ENCODE results near the gene RAB44.
"Not testable (repeated sequence)": the region's sequence is repeated elsewhere in the genome, so short reads cannot be mapped to it uniquely, and the experiment has no call there.

Gene RAB44

DNA sequence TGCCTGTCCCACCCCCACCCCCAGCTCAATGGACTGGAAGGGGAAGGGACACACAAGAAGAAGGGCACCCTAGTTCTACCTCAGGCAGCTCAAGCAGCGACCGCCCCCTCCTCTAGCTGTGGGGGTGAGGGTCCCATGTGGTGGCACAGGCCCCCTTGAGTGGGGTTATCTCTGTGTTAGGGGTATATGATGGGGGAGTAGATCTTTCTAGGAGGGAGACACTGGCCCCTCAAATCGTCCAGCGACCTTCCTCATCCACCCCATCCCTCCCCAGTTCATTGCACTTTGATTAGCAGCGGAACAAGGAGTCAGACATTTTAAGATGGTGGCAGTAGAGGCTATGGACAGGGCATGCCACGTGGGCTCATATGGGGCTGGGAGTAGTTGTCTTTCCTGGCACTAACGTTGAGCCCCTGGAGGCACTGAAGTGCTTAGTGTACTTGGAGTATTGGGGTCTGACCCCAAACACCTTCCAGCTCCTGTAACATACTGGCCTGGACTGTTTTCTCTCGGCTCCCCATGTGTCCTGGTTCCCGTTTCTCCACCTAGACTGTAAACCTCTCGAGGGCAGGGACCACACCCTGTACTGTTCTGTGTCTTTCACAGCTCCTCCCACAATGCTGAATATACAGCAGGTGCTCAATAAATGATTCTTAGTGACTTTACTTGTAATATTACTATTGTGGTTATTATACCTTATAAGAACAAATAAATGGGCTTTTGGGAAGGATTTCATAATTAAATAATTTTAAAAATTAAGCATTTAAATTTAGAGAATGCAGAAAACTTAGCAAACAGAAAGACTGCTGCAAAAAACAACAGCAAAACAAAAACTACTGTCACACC, 10.7 kb upstream of the RAB44 start:
- no peak for DNase-seq (ENCODE audit: low spot score)

DNA sequence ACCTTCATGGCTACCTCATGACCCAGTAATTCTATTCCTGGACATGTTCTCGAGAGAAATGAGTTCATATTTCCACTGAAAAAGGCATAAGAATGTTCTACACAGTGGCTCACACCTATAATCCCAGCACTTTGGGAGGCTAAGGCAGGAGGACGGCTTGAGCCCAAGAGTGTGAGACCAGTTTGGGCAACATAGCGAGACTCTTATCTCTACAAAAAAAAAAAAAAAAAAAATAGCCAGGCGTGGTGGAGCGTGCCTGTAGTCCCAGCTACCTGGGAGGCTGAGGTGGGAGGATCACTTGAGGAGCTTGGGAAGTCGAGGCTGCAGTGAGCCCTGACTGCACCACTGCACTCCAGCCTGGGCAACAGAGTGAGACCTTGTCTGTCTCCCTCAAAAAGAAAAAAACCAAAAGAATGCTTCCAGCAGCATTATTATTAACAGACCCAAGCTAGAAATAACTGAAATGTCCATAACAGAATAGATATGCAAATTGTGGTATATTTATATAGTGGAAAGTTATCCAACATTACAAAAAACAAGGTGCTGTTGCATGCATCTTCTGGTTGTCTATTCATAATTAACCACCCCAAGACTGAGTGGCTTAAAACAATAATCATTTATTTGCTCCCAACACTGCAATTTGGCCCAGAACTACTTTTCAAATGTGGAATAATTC, 9.4 kb upstream of the RAB44 start:
- DNase-seq (ENCODE audit: low spot score), result no peak

DNA sequence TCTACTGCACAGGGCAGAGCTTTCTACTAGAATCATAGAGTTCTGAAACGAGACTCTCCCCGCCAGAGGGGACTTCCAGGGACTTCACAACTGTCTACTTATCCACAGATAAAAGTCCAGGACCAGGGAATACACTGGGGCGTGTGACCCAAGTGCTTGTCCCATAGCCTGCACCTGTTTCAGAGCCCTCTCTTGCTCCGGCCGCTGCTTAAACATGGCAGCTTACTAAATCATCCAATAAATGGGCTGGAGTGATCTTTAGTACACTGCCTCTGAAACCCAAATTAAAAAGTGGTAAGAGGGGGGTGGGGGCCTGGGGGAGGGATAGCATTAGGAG, 8.9 kb upstream of the RAB44 start:
- DNase-seq (ENCODE audit: low spot score), result no peak

DNA sequence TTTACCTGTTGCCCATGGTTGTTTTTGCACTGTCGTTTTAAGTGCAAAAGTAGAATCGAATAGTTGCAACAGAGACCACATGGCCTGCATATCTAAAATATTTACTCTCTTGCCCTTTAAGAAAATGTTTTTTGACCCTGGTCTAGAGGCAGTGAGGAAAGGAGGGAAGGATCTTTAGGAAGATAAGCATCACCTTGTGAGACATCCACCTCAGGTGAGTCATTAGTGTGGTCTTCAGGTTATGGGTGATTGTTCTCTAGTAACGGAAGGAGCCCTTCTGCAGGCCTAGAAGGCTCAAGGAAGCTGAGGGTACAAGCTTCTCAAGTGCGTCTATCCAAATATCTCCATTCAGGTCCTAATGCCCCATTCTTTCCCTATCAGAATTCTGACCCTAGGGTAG, 6.6 kb upstream of the RAB44 start:
- no peak for DNase-seq (ENCODE audit: low spot score)

DNA sequence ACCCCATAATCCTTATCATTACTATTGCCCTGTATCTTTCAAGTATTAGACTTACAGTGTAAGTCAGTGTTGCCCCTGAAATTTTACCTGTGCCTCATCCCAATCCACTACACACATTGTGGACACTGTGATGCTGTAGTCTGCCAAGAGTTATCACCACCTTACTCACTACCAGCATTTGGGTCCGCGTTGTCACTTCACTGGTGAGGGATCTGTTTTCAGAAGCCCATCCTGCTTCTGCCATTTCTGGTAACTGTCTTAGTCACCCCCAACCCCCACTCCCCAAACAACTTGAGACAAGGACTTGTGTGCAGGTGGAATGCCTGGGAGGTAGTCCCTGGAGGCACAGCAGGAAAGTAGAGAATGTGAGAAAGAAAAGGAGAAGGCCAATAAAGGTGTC, 6.0 kb upstream of the RAB44 start:
- no peak for DNase-seq (ENCODE audit: low spot score)

DNA sequence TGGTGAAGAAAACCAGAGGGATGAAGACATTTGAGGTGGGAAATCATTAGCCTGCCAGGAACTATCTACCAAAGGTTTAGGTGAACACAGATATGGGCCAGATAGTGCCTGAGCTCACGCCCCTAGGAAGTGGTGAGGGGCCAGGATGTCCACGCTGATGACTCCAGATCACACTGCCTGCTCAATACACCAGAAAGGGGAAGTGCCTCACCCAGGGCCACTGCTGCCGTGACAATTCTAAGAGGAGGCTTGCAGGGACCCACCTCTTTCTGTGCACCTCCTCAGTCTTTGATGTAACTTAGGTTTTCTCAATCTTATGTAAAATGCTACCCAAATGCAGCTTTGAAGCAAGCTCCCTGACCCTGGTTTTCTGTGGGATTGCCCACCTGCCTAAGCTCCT, 5.4 kb upstream of the RAB44 start:
- no peak for DNase-seq (ENCODE audit: low spot score)

DNA sequence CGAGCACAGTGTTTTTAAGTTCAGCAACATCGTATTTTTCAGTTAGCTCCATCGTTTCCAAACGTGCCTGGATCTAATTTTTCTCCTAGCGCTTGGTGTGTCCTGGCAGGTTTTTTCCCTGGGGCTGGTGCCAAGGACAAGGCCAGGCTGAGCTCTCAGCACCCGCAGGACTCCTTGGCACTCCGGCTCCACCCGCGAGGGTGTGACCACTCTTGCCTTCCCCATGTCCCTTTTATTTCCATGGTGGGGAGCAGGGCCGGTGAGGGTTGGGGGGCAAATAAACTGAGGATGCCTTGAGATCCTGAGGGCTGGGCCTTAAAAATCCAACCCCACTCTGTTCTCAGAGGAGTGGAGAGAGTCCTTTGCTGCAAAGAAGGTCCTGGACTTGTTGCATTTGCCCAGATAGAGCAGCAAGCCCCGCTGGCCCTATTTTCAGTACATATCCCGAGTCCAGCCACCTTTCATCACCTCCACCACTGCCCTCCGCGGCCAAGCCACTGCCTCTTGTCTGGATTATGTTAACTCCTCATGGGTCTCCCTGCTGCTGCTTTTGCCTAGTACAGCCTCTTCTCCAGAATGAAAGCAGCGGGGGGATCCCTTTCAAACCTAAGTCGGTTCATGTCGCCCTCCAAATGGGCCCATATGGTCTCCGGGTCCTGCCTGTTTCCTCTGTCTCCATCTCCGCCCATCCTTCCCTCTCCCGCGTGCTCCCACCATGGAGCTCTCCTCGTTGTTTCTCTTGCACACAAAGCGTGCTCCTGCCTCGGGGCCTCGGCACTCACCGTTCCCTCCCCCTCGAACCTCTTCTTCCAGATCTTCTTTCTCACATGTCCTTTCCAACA, 4.5 kb upstream of the RAB44 start:
- no peak for DNase-seq (ENCODE audit: low spot score)

DNA sequence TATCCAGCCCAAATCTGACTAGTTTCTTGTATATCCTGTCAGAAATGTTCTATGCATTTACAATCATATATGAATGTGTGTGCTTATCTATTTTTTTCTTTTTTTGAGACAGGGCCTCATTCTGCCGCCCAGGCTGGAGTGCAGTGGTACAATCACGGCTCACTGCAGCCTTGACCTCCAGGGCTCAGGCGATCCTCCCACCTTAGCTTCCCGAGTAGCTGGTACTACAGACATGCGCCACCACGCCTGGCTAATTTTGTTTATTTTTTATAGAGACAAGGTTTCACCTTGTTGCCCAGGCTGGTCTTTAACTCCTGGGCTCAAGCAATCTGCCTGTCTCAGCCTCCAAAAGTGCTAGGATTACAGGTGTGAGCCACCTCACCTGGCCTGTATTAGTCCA, 3.0 kb upstream of the RAB44 start:
- DNase-seq (ENCODE audit: low spot score), result no peak

DNA sequence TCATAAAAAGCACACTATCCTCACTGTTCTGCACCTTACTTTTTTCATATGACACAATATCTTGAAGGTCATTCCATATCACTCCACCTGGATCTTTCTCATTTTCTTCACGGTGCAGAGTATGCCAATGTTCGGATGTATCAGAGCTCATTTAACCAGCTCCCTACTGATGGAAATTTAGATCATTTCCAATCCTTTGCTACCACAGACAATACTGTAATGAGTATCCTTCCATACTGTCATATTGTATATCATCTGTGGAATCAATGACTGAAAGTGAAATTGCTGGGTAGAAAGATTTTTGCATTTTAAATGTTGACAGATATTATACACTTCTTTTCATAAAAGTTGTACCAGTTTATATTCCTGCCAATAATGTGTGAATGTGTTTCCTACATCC, 2.2 kb upstream of the RAB44 start:
- DNase-seq (ENCODE audit: low spot score), result no peak

DNA sequence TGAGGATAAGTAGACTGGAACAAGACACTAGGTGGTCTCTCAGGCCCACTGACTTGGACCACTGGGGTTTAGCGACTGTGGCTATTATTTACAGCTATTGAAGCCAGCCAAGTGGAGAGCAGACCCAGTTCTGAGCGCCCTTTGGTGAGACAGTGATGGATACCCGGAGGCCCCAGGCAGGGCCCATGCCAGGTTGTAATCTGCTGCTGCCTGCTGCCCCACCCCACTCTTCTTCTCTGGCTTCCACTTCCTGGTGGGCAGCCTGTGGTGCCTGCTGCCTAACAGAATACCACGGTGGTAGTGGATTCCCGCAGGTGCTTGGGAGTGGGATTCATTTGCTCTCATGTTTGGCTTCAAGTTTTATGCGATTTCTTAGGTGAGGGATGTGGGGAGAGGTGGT, 570 bp downstream of the RAB44 start:
- DNase-seq (ENCODE audit: low spot score), result no peak

DNA sequence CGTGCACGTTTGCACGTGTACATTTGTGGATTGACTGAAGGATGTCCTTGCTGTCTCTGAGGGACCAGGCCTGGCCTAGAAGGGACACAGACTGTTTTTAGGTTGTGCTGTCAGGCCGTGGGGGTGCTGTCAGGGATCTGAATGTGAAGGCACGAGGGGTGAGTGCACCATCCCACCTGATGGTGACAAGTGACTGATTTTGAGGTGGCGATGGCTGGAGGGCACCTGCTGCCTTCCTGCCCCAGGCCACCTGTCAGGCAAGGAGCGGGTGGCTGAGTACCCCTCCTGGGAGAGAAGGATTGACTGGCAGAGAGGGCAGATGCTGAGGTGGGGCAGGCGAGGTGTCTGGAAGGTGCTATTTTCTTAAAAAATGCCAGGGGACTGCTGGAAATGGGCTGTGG, 1.2 kb downstream of the RAB44 start:
- DNase-seq (ENCODE audit: low spot score), result no peak

DNA sequence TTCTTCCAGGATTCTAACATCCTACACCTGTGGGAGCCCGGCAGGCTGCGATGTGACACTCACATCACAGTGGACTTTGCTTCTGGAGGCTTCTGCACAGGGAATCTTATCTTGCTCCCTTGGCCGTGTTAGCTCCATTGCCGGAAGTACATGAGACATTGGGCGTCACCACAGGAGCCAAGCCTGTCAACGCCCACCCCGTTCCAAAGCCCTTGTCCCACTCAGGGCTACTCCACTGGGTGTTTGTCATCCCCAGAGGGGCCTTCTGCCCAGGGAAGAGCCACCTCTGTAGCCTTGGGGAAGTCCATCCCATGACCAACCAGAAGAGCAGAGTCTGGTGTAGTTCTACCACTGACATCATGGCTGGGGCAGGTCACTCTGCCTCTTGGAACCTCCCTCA, 1.7 kb downstream of the RAB44 start:
- no peak for DNase-seq (ENCODE audit: low spot score)

DNA sequence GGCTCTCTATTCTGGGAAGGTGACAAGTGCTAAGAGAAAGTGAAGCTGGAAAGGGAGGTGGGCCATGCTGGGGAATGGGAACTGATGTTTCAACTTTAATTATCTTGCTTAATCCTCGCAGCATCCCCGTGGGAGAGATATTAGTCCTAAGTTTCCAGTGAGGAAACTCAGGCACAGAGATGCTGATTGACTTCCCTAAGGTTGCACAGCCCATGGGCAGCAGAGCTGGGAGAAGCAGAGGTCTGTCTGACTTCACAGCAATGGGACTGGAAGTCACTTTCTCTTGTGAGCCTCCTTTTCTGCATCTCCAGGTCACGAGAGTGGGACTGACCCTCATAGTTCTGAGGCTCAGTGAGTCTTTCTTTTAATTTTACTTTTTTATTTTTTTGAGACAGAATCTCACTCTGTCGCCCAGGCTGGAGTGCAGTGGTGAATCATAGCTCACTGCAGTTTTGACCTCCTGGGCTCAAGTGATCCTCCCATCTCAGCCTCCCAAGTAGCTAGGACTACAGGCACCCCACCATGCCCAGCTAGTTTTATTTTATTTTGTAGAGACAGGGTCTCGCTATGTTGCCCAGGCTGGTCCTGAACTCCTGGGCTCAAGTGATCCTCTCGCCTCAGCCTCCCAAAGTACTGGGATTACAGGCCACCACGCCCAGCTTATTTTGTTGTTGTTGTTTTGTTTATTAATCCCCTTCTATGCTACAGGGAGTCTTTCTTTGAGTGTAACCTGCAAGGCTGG, 2.6 kb downstream of the RAB44 start:
- DNase-seq (ENCODE audit: low spot score), result no peak

DNA sequence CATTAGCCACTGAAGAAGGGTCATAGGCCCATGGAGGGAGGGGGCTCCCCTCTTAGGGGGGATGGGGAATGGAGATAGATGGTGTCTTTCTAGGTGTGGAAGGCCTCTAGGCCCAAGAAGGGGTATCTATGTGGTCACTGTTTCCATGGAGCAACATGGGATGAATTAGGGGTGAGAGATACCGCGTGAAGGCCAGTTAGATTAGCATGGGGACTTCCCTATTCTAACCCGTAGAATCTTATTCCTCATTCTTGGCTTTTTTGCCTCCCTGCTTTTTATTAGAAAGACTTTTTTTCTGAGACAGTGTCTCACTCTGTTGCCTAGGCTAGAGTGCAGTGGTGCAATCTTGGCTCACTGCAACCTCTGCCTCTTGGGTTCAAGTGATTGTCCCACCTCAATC, 3.2 kb downstream of the RAB44 start:
- DNase-seq (ENCODE audit: low spot score), result no peak

DNA sequence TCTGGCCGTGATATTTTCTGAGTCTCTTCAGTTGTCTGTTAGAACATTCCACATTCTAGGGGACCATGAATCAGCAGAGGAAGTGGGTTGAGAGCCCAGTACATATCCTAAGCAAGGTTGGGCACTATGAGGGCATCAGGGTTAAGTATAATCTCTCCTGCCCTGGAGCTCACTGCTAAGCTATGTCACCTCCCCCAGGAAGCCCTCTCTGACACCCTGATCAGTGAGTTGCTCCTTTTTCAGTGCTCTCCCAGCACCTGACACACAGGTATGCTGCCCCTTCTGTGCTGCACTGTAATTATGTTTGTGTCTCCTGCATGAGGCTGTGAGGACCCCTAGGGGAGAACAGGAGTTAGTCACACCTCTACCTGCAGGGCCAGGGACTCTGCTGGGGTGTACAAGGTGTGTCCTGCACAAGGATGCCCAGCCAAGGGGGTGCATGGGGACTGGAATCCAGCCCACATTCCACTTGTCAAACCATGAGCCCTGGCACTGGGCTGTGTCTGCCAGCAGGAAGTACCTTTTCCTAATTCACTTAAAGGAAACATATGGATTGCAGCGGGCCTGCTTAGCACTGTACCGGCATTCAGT, 3.9 kb downstream of the RAB44 start:
- DNase-seq (ENCODE audit: low spot score), result no peak

DNA sequence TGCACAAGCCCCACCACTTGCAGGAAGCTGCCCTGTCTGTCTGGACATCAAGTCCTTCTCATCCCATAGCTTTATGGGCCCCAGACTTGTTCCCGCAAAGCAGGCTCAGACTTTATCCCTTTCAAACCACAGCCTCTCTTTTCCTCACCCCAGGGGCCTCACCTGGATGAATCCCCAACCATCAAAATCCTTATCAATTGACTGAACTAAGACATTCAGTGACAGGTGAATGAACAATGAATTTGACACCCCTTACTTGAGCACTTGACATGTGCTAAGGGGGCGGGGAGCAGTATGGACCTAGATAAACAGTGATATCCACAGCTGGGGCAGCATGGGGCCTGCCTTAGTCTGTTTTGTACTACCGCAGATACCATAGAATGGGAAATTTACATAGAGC, 5.0 kb downstream of the RAB44 start:
- DNase-seq (ENCODE audit: low spot score), result no peak

DNA sequence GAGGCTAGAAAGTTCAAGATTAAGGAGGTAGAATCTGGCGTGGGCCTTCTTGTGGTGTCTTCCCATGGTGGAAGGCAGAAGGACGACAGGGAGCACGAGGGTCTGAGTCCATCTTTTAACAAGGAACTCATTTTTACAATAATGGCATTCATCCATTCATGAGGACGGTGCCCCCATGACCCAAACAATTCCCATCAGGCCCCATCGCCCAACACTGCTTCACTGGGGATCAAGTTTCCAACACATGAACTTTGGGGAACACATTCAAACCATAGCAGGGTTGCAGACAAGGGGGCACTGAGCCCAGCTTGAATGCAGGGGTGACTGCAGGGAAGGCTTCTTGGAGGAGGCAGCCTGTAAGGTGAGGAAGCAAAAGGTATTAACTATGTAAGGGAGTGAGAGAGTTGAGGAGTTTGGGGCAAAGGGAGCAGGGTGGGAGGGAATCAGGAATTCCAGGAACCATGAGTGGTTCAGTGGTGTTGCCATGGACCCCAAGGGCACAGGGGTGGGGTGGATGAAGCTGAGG, 5.5 kb downstream of the RAB44 start:
- no peak for DNase-seq (ENCODE audit: low spot score)

DNA sequence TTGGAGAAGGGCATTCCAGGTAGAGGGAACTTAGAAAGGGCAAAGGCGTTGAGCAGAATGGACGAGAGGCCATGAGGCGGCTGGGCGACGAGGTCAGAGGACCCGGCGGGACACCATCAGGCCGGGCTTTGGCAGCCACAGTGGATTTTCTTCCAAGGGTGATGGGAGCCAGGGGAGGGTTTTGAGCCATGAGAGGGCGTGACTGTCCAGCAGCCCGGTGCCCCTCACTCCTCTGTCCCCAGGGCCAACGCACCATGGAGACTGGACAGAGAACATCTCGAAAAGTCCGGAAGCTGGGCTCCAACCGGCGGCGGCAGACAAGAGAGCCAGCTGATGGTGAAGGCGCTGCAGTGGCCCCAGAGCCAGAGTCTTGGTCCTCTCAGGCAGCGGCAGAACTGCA, 6.4 kb downstream of the RAB44 start:
- no peak for DNase-seq (ENCODE audit: low spot score)

DNA sequence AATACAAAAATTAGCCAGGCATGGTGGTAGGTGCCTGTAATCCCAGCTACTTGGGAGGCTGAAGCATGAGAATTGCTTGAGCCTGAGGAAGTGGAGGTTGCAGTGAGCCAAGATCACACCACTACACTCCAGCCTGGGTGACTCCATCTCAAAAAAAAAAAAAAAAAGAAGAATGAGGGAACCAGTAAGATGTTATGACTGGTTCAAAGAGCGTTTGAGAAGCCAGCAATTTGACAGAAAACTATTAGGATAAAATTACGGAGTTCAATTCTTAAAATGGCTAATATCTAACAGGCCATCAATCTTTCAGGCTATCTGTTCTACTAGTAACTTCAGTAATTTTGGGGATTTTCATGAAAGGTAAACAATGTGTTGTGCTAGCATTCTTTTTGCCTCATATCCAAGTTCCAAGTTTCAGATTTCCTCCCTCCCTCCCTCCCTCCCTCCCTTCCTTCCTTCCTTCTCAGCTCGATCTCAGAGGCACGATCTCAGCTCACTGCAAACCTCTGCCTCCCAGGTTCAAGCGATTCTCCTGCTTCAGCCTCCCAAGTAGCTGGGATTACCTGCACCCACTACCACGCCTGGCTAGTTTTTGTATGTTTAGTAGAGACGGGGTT, 7.4 kb downstream of the RAB44 start:
- not testable (repeated sequence) for DNase-seq (ENCODE audit: low spot score)

DNA sequence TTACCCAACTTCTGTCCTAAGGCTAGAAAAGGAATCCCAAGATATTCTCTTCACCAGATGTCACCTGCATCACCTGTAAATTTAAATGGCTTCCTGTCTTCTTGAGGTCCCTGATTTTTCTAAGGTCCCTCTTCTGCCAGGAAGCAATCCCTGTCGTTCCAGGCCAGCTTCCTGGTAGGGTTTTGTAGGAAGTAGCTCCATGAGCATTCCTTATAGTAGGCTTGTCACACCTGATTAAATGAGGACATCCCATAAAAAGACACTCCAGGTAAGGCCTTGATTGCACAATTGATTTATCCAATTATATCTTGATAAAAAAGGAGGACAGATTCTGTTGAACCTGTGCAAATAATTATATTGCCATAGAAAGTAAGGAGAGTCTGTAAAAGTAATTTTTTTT, 8.7 kb downstream of the RAB44 start:
- no peak for DNase-seq (ENCODE audit: low spot score)

DNA sequence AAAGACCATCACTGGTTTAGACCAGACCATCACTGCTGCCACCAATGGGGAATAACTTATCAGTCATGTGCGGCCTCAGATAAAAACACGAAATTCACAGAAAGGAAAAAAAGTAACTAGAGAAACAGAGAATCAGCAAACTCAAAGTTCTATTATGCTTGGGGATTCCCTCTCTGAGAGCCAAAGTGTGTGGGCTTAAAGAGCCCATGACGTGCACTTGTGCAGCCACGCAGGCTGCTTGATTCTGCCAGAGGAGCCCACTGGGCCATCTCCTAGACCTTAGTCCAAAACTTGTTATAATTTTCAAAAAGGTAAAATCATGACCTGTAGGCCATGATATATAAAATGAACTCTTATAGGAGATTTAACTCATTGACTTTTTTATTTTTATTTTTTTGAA, 15.2 kb downstream of the RAB44 start:
- no peak for DNase-seq (ENCODE audit: low spot score)

Data from AG08396 (cell line).